ENCODE data around the gene ANXA6.

The ANXA6 gene

DNA sequence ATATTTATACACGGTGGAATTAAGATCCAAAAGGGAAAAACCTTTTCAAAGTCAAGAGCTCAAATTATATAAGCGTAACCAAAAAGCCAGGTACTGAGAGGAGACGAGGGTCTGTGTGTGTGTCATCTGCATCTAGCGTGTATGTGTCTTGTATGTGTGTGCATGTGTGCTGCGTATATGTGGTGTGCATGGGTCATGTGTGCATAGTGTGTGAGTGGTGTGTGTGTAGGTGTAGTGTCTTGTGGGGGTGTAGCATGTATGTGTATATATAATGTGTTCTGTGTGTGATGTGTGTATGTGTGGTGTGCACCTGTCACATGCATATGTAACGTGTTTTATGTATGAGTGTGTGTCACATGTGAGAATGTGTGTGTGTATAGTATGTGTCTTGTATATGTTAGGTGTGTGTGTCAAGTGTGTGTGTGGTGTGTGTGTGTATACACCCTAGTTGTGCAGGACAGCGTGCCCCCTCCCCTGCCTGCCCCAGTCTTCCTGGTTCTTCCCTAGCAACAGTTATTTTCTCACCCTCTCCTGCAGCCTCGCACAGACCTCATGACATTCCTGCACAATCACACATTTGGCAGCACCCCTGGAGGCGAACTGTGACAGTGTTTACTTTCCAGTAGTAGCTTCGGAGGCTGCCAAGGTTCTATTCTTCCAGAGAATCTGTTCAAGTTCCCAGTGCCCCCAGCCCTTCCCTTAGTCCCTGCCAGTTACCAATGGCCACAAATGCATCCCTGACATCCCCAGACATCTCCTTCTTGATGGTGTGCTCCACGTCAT lies 49.6 kb downstream of the ANXA6 start:
- DNase-seq (ENCODE audit: low read depth in 1 of 2, low spot score in 1 of 2), result no peak
- TF ChIP-seq SPI1 (IDR thresholded peaks at IDR 0.05; ENCODE audit: borderline replicate concordance, low read depth), result no peak
- TF ChIP-seq, protein P1, sequence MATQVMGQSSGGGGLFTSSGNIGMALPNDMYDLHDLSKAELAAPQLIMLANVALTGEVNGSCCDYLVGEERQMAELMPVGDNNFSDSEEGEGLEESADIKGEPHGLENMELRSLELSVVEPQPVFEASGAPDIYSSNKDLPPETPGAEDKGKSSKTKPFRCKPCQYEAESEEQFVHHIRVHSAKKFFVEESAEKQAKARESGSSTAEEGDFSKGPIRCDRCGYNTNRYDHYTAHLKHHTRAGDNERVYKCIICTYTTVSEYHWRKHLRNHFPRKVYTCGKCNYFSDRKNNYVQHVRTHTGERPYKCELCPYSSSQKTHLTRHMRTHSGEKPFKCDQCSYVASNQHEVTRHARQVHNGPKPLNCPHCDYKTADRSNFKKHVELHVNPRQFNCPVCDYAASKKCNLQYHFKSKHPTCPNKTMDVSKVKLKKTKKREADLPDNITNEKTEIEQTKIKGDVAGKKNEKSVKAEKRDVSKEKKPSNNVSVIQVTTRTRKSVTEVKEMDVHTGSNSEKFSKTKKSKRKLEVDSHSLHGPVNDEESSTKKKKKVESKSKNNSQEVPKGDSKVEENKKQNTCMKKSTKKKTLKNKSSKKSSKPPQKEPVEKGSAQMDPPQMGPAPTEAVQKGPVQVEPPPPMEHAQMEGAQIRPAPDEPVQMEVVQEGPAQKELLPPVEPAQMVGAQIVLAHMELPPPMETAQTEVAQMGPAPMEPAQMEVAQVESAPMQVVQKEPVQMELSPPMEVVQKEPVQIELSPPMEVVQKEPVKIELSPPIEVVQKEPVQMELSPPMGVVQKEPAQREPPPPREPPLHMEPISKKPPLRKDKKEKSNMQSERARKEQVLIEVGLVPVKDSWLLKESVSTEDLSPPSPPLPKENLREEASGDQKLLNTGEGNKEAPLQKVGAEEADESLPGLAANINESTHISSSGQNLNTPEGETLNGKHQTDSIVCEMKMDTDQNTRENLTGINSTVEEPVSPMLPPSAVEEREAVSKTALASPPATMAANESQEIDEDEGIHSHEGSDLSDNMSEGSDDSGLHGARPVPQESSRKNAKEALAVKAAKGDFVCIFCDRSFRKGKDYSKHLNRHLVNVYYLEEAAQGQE (IDR thresholded peaks at IDR 0.05; ENCODE audit: insufficient replicate concordance, low read depth), result no peak
- no peak for TF ChIP-seq POLR2AphosphoS5 (IDR thresholded peaks at IDR 0.05; ENCODE audit: low read depth)
- TF ChIP-seq, protein P2, sequence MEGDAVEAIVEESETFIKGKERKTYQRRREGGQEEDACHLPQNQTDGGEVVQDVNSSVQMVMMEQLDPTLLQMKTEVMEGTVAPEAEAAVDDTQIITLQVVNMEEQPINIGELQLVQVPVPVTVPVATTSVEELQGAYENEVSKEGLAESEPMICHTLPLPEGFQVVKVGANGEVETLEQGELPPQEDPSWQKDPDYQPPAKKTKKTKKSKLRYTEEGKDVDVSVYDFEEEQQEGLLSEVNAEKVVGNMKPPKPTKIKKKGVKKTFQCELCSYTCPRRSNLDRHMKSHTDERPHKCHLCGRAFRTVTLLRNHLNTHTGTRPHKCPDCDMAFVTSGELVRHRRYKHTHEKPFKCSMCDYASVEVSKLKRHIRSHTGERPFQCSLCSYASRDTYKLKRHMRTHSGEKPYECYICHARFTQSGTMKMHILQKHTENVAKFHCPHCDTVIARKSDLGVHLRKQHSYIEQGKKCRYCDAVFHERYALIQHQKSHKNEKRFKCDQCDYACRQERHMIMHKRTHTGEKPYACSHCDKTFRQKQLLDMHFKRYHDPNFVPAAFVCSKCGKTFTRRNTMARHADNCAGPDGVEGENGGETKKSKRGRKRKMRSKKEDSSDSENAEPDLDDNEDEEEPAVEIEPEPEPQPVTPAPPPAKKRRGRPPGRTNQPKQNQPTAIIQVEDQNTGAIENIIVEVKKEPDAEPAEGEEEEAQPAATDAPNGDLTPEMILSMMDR (IDR thresholded peaks at IDR 0.05; ENCODE audit: insufficient read depth, low read length), result no peak
- TF ChIP-seq GABPA (IDR thresholded peaks at IDR 0.05; ENCODE audit: low read depth), result no peak
- no peak overlapping the region for H3K4me3 ChIP-seq (replicated peaks; ENCODE audit: insufficient read depth, low read length)
- H3K27ac ChIP-seq (replicated peaks), result no peak overlapping the region
- no peaks in the 10 kb centered on the region for H3K27me3 ChIP-seq (ENCODE audit: insufficient read depth, poor library complexity, severe bottlenecking)

DNA sequence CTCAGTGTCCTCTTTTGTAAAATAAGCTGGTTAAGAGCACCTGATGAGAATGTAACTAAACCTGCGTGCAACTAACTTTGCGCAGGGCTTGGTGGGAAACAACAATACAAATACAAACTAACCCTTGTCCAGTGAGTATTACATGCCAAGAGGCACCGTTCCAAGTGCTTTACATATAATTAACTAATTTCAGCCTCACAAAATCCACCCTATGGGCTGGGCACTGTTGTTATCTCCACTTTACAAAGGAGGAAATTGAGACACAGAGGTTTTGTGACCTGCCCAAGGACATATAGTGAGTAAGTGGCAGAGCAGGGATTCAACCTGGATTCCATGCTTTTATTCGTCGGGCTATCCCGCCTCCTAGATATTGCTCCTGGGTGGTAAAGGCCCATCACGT lies 50.5 kb downstream of the ANXA6 start:
- DNase-seq (ENCODE audit: low read depth in 1 of 2, low spot score in 1 of 2), result no peak
- TF ChIP-seq SPI1 (IDR thresholded peaks at IDR 0.05; ENCODE audit: borderline replicate concordance, low read depth) (no peak), POLR2AphosphoS5 (IDR thresholded peaks at IDR 0.05; ENCODE audit: low read depth) (no peak), GABPA (IDR thresholded peaks at IDR 0.05; ENCODE audit: low read depth) (no peak)
- TF ChIP-seq, protein P2 (IDR thresholded peaks at IDR 0.05; ENCODE audit: insufficient read depth, low read length), result no peak
- TF ChIP-seq, protein P1 (IDR thresholded peaks at IDR 0.05; ENCODE audit: insufficient replicate concordance, low read depth), result no peak
- Histone ChIP-seq H3K27me3 (ENCODE audit: insufficient read depth, poor library complexity, severe bottlenecking) (no peaks in the 10 kb centered on the region), H3K4me3 (replicated peaks; ENCODE audit: insufficient read depth, low read length) (no peak overlapping the region), H3K27ac (replicated peaks) (no peak overlapping the region)

DNA sequence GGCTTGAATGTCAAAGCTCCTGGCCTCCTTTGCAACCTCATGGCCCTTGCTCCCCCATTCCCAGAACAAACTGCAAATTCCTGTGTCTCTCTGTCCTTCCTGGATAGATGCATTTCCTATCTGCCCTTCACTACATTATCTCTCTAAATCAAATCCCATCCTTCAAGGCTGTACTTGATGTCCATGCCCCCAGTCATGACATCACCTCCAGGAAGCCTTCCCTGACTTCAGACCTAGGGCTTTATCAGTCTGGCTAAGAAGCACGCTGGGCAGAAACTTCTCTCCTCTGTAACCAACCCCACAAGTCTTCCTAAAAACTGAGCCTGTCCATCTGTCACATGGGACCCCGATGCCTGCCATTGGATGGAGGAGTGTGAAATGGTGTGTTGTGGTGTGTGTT lies 51.1 kb downstream of the ANXA6 start:
- Histone ChIP-seq H3K4me3 (replicated peaks; ENCODE audit: insufficient read depth, low read length) (no peak overlapping the region), H3K27ac (replicated peaks) (no peak overlapping the region), H3K27me3 (ENCODE audit: insufficient read depth, poor library complexity, severe bottlenecking) (no peaks in the 10 kb centered on the region)
- DNase-seq (ENCODE audit: low read depth in 1 of 2, low spot score in 1 of 2), result no peak
- TF ChIP-seq, protein P1 (IDR thresholded peaks at IDR 0.05; ENCODE audit: insufficient replicate concordance, low read depth), result no peak
- no peak for TF ChIP-seq SPI1 (IDR thresholded peaks at IDR 0.05; ENCODE audit: borderline replicate concordance, low read depth)
- TF ChIP-seq GABPA (IDR thresholded peaks at IDR 0.05; ENCODE audit: low read depth), result no peak
- no peak for TF ChIP-seq POLR2AphosphoS5 (IDR thresholded peaks at IDR 0.05; ENCODE audit: low read depth)
